Subcutaneous adipose tissue (tissue), 4 donors: ENCODE measurements around the gene USP37. TPM values are rescaled to one million over a fixed set of nuclear protein-coding genes. Genes with fewer than 3 reads are reported as not detected.
A peak's percentile ranks its signal among the peaks of the same experiment; 100 is the strongest.

Experiments
- small RNA-seq: library from RNA; depleted of rRNA; stranded (forward); fragments of <200 nt; gene quantifications from one replicate; pipeline ENCODE3, GENCODE V24; 2016
- total RNA-seq, 4 donors: library from RNA; depleted of rRNA; stranded (reverse); fragments of >200 nt; gene quantifications; one replicate each; pipeline ENCODE4 v1.1.0, GENCODE V29; 2016
- TF ChIP-seq, protein P1 (sequence below): fragments of 450-650 bp; IDR thresholded peaks from one replicate; pipeline ENCODE4 v1.5.1; 2016; ENCODE audit warnings: low read depth, mild to moderate bottlenecking, control low read depth, antibody characterized with exemption, moderate library complexity

USP37 gene
- total RNA-seq, 4 donors from 2014 or later: 11.2 to 13.4 (median 11.7) TPM

DNA sequence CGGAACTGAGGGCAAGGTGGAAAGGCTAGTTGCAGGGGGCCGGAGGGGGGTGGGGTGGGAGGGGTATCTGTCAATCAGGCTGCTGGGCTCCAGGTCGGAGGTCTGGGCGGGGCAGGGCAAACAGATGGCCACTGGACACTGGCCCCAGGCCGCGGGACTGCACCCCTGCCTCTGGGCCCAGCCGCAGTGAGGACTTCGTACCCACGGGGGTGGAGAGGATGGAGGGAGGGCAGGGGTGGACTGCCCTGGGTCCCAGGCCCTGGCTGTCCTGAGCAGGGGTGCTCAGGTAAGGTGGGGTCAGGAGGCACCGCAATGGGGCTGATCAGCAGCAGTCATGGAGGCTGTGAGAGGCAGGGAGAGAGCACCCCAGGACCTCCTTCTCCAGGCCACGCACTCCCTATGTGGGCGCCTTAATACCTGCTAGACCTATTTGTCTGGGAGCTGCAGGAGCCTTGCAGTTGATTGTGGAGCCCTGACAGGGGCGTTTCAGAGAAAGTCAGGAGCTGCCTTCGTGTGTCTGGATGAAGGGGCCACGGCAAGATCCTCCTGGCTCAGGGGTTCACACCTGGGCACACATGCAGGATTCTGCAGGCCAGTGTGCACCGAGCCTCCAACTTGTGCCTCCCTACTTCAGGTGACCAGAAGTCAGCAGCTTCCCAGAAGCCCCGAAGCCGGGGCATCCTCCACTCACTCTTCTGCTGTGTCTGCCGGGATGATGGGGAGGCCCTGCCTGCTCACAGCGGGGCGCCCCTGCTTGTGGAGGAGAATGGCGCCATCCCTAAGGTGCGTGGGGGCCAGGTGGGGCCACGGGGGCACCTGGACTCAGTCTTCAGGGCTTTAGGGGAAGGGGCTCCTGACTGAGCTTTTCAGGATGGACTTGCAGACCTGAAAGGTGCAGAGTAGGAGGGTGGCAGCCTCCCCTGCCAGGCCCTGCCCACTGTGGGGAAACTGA lies 166.9 kb downstream of the USP37 start:
- TF ChIP-seq, protein P1, sequence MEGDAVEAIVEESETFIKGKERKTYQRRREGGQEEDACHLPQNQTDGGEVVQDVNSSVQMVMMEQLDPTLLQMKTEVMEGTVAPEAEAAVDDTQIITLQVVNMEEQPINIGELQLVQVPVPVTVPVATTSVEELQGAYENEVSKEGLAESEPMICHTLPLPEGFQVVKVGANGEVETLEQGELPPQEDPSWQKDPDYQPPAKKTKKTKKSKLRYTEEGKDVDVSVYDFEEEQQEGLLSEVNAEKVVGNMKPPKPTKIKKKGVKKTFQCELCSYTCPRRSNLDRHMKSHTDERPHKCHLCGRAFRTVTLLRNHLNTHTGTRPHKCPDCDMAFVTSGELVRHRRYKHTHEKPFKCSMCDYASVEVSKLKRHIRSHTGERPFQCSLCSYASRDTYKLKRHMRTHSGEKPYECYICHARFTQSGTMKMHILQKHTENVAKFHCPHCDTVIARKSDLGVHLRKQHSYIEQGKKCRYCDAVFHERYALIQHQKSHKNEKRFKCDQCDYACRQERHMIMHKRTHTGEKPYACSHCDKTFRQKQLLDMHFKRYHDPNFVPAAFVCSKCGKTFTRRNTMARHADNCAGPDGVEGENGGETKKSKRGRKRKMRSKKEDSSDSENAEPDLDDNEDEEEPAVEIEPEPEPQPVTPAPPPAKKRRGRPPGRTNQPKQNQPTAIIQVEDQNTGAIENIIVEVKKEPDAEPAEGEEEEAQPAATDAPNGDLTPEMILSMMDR: no peak

Small RNAs within 50 kb of the gene (small RNA-seq; reads per million reads assigned to genes)
- 316 reads per million, percentile 98 among the genes with 10 or more reads in this experiment for gene MIR26B
- not detected for gene RNU6-136P

Other genes starting within 250 kb of the USP37 start
- gene CATIP, start 211.5 kb downstream of the USP37 start, total RNA-seq: not detected
- gene SLC11A1, start 186.1 kb downstream of the USP37 start, total RNA-seq: 100 to 1,000 TPM in 1 of 4 donors, 10 to 100 TPM in 3; 50.5 to 103 (median 65.4) TPM
- gene CTDSP1, start 168.5 kb downstream of the USP37 start, total RNA-seq: 100 to 1,000 TPM in 2 of 4 donors, 10 to 100 TPM in 2; 74.7 to 163 (median 96.3) TPM
- not detected for gene VIL1, start 149.2 kb downstream of the USP37 start, total RNA-seq
- 10 to 100 TPM; 22.6 to 53.8 (median 31.9) TPM for gene CNOT9, start 488 bp upstream of the USP37 start, total RNA-seq
- 1 to 10 TPM; 1.1 to 2.6 (median 1.6) TPM for gene PLCD4, start 39.5 kb upstream of the USP37 start, total RNA-seq
- 10 to 100 TPM in 3 of 4 donors, 1 to 10 TPM in 1; 8.5 to 31.1 (median 11.9) TPM for gene ZNF142, start 91.3 kb upstream of the USP37 start, total RNA-seq
- gene BCS1L, start 91.3 kb upstream of the USP37 start, total RNA-seq: 10 to 100 TPM; 14.8 to 38.8 (median 24.9) TPM
- gene RNF25, start 103.7 kb upstream of the USP37 start, total RNA-seq: 10 to 100 TPM in 3 of 4 donors, 1 to 10 TPM in 1; 7.5 to 13.7 (median 12.0) TPM
- 10 to 100 TPM; 19.4 to 48.0 (median 26.8) TPM for gene STK36, start 103.7 kb upstream of the USP37 start, total RNA-seq
- gene TTLL4, start 142.5 kb upstream of the USP37 start, total RNA-seq: 10 to 100 TPM in 3 of 4 donors, 1 to 10 TPM in 1; 7.0 to 19.1 (median 15.4) TPM
- gene CYP27A1, start 213.8 kb upstream of the USP37 start, total RNA-seq: 100 to 1,000 TPM in 1 of 4 donors, 10 to 100 TPM in 3; 11.9 to 206 (median 22.6) TPM